HG03521 (cell line): ENCODE data around the gene TOP2B.

ENCODE experiments used
- ATAC-seq: cut with Tn5 transposase; IDR thresholded peaks from one replicate; pipeline ENCODE4 v1.9.1; 2021; ENCODE audit warnings: mild to moderate bottlenecking, moderate library complexity; ENCODE audit not compliant: unreplicated experiment

TOP2B gene, protein sequence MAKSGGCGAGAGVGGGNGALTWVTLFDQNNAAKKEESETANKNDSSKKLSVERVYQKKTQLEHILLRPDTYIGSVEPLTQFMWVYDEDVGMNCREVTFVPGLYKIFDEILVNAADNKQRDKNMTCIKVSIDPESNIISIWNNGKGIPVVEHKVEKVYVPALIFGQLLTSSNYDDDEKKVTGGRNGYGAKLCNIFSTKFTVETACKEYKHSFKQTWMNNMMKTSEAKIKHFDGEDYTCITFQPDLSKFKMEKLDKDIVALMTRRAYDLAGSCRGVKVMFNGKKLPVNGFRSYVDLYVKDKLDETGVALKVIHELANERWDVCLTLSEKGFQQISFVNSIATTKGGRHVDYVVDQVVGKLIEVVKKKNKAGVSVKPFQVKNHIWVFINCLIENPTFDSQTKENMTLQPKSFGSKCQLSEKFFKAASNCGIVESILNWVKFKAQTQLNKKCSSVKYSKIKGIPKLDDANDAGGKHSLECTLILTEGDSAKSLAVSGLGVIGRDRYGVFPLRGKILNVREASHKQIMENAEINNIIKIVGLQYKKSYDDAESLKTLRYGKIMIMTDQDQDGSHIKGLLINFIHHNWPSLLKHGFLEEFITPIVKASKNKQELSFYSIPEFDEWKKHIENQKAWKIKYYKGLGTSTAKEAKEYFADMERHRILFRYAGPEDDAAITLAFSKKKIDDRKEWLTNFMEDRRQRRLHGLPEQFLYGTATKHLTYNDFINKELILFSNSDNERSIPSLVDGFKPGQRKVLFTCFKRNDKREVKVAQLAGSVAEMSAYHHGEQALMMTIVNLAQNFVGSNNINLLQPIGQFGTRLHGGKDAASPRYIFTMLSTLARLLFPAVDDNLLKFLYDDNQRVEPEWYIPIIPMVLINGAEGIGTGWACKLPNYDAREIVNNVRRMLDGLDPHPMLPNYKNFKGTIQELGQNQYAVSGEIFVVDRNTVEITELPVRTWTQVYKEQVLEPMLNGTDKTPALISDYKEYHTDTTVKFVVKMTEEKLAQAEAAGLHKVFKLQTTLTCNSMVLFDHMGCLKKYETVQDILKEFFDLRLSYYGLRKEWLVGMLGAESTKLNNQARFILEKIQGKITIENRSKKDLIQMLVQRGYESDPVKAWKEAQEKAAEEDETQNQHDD (N-terminal part only)

DNA sequence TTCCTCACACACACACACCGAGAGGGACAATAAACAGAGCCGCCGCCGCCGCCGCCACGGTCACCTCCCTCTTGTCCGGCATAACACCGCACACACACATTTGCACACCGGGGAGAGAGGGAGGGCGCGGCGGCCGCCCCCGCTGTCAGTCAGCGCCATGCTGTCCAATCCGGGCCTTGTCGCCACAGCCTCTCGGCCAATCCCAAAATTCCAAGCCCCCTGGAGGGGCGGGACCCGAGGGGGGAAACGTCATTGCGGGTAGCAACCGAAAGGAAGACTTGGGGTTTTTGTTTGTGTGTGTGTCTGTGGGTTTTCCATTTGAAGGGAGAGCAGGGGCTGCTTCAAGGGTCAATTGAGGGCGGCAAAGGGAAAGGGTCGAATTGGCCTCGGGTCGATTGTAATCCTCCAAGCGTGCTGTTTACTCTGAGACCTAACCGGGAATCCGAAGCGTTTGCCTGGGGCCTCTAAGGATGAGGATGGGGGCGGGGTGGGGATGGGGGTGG, at the start of gene TOP2B:
TSS of gene TOP2B (minus strand) at position 96 of the 503 bp plus-strand sequence. CDS start 610 bp downstream, outside the sequence.
- ATAC-seq, result peak; percentile 90

DNA sequence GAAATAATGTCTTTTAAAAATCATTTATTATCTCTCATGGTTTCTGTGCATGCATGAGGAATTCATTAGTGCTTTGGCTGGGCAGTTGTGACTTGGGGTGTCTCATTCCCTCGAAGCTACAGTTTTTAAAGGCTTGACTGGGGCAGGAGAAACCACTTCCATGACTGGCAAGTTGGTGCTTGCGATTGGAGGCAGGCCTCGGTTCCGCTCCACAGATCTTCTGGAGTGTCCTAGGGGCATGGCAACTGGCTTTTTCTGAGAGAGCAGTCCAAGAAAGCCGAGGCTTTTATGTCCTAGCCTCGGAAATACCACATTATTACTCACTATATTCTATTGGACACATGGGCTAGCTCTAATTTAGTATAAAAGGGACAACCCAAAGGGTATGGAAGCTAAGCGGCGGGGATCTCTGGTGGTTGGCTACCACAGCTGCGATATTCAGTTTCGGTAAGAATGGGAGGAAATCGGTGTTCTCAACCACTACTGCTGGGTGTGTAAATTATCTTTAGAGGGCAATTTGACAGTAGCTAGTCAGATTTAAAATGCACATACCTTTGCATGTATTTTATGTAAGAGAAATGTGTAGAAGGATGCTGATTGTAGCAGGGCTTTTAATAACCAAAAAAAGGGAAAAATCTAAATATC, 48.8 kb upstream of the TOP2B start:
- ATAC-seq, result no peak

DNA sequence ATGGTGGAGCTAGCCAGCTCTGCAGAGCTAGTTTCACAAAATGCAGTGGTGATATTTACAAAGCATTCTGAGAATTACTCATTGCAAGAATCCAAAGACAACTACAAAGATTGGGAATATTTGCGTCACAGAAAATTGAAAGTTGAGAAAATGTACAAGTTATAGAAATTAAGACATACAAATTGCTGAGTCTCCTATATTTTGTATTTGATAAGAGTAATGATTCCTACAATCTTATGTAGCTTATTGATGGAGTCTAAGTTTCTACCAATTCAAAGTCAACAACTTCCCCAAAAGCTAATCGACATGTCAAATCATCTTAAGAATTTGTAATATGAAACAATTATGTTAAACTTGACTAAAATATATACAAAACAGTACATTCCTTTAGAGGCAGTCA, 46.4 kb upstream of the TOP2B start:
- ATAC-seq, result no peak

DNA sequence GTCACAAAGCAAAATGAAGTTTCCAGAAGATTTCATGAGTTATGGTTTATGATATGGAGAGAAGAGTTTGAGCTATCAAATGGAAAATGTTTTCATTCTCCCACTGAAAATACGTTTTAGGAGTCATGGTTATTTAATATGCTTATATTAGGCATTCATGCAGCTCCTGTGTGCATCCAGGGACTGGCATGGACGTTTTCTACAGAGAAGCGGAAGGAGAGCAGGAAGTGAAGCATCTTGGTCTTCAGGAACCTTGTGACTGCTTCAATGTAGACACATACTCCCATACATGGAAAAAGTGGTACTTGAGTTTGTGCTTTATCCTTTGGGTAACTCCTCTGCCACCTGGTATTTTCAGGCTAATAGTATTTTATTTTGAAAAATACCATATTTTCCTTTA, 43.3 kb upstream of the TOP2B start:
- ATAC-seq, result no peak

DNA sequence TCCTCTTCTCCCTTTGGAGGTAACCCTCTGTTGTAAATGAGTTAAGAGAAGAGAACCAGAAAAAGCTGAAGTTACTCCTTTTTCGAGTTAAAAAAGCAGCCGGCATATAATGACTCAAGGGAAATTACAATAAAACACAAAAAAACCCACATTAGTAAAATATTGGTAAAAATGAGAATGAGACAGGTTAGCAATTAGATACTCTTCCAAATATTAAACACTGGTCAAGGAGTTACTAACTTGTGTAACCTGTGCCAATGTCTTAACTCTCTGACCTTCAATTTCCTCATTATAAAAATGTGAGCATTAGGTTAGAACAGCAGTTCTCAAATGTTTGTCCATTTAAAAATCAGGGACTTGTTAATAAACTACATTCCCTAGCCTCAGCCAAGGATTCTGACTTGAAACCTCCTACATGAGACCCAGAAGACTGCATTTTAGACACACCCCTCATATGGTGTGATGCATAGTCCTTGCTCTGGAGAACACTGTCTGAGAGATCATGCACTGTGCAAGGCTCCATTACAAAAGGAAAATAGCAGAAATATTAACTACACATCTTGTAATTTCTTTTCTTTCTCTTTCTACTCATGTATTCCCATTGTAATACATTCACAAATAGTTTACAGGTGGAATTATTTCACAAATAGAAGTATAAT, 42.7 kb upstream of the TOP2B start:
- no peak for ATAC-seq

DNA sequence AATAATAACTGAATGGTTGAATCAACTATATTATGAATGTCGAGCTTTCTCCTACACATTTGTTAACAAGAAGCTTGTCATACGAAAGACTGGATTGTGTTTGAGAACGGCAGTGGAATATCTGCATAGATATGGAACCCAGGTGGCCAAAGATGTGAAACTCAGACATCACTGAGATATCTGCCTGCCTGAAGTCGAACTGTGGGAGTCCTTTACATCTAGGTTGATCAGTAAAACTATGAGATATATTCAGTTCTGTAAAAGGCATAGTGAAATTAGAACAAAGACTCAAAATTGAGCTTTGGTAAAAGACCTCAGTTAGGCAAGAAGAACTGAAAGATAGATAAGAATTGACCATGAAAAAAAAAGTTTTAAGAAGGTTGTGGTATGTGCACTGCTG, 41.5 kb upstream of the TOP2B start:
- no peak for ATAC-seq

DNA sequence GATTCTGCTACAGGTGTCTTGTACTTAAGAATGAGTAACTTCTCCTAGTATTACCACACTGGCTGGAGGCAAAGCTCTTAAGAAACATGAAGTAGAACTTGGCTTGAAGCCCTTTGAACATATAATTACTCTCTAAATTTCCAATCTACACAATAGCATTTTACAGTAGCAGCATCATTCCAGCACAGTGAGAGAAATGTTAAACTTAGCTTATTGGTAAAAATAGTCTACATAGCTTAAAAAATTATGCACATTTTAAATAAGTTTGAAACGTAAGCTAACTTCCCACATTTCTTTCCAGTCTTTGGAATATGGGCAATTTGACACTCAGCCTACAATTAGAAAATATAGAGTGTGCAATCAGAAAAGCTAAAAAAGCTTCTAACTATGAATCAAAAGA, 32.8 kb upstream of the TOP2B start:
- ATAC-seq, result no peak

DNA sequence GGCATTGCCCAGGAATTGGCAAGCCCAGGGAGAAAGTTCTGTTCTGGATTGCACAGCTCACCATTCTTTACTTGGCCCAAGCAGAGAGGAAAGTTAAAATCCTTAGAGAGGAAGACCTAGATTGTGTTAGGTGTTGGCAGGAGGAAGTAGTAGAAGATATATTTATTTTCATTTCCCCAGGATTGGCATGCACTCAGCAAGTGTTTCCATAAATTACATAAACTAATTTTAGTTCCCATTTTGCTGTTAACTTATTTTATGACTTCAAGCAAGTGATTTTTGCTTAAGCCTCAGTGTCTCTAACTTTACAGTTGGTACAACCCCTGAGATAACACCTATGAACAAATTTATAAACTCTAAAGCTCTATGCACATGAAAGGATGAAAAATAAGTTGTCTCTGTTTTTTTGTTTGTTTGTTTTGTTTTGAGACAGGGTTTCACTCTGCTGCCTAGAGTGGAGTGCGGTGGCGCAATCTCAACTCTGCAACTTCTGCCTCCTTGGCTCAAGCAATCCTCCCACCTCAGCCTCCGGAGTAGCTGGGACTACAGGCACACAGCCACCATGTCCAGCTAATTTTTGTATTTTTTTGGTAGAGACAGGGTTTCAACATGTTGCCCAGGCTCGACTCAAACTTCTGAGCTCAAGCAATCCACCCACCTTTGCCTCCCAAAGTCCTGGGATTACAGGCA, 31.2 kb upstream of the TOP2B start:
- no peak for ATAC-seq

DNA sequence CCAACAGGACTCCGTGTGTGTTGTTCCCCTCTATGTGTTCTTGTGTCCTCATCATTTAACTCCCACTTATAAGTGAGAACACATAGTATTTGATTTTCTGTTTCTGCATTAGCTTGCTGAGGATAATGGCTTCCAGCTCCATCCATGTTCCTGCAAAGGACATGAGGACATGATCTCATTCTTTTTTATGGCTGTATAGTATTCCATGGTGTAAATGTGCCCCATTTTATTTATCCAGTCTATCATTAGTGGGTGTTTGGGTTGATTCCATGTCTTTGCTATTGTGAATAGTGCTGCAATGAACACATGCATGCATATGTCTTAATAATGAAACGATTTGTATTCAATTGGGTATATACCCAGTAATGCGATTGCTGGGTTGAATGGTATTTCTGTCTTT, 28.5 kb upstream of the TOP2B start:
- no peak for ATAC-seq

DNA sequence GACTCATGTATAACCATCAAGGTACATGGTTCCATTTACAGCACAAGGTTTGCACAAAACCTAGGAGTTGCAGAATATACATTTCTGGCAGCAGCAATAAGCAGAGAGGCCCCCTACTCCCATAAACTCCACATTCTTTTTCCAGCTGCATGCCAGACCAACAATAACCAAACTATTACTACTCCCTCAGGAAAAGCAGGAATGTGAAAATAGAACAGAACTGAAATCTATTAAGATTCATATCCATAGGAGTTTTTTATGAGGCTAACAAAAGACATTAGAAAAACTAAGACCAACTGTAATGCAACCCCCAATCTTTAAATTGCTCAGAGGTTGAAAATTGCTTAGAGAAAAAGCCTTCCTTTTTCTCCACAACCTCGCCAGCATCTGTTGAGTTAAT, 27.6 kb upstream of the TOP2B start:
- no peak for ATAC-seq

DNA sequence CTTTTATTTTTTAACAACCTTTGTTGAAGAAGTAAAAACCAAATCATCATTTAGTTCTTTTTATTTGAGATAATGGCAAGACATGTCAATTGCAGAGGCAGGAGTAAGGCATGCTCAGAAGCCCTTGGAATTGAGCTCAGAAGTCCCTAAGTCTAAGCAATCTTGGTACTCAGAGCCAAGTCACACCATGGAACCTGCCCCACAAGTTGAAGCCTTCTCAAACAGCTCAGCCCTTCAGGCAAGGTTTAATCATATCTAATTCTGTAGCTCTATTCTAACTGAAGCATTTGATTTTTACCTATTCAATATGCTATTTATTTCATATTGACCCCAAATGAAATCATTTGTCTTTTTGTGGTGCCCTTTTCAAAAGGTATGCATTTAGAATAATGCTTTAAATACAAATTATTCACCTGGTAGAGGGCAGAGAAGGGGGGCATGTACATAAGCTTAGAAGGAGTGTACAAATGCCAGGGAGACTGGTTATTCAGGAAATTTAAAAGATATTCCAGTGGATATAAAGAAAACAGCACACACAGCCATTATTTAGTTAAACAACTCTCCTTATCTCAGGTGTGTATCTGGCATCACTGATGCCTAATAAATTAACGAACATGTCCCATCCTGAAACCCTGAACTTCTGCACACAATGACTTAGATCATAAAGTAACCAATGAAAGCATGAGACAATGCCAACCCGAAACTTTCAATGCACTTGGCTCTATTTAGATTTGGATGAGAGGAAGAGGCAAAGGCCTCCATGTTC, 26.2 kb upstream of the TOP2B start:
- no peak for ATAC-seq

DNA sequence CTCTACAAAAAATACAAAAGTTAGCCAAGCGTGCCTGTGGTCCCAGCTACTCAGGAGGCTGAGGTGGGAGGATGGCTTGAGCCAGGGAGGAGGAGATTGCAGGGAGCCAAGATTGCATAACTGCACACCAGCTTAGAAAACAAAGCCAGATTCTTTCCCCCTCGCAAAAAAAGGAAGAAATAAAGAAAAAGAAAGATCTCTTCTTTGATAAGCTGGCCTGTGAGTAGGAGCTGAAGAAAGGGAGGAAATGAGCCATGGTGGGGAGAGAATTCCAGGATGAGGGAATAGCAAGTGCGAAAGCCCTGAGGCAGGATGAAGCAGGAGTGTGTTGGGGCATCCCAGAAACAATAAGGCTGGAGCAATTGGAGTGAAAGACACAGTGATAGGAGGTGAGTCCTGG, 24.5 kb upstream of the TOP2B start:
- no peak for ATAC-seq

DNA sequence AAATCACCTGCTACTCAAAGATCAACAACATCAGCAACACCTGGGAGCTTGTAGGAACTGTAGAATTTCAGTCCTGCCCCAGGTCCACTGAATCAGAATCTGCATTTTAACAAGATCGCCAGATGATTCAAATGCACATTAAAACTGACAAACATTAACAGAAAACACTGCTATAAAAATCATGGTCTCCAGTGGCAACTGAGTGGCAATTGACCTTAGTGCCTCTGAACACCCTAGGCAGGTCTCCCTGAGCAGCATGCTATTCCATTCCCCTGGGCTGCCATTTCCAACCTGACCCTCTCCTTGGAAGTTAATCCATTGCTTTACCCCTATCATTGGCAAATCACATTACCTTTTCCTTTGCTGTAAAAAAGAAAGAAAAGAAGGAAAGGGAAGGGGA, 23.0 kb upstream of the TOP2B start:
- ATAC-seq, result no peak

DNA sequence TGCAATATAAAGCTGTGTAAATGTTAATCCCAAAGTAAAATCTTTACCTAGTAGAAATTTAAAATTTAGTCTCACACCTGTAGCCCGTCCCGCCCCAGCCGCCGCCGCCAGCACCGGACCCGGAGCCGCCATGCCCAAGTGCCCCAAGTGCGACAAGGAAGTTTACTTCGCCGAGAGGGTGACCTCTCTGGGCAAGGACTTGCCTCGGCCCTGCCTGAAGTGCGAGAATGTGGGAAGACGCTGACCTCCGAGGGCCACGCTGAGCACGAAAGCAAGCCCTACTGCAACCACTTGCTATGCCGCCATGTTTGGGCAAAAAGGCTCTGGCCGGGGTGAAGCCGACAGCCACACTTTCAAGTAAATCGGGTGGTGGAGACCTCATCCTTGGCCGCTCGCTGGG, 22.1 kb upstream of the TOP2B start:
- no peak for ATAC-seq

DNA sequence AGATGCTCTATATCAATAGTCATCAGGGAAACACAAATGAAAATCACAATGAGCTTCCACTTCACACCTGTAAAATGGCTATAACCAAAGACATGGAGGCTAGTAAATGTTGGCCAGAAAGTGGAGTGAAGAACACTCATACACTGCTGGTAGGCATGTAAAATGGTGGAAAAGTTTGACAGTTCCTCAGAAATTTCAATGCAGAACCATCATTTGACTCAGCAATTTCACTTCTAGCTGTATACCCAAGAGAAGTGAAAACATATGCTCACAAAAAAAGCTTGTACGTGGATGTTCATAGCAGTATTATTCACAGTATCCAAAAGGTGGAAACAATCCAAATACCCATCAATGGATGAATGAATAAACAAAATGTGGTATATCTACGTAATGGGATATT, 19.2 kb upstream of the TOP2B start:
- ATAC-seq, result no peak

DNA sequence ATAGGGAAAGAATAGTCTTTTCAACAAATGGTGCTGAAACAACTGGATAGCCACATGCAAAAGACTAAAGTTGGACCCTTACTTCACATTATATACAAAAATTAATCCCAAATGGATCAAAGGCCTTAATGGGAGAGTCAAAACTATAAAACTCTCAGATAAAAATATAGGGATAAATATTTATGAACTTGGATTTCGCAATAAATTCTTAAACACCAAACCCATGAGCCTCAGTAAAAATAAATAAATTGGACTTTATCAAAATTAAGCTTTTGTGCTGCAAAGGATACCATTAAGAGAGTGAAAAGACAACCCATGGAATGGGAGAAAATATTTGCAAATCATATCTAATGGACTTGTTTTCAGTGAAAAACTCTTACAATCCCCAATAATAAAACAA, 18.7 kb upstream of the TOP2B start:
- ATAC-seq, result no peak

DNA sequence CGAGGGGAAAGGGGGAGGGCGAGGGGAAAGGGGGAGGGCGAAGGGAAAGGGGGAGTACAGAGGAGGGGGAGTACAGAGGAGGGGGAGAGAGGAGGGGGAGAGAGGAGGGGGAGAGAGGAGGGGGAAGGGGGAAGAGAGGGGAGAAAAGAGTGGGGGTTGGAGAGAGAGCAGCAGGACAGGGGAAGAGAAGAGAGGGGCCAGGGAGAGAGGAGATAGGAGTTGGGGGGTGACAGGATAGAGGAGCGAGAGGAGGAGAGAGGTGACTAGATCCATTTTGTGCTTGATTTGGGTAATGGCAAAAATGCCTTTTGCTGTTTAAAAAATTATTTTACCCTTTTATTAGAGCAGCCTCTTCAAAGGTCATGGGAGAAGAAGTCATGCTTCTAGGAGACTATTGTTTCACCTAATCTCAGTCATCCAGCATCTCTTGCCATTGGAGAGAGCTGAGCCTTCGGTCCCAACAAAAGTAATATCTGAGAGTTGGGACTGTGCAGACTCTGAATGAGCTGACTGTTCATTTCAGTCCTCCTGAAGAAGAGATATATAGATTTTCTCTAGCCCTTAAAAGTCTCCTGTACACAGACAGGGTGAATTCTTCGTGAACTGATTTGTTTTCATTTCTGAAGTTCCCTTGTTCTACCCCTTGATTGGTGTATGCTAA, 15.1 kb upstream of the TOP2B start:
- ATAC-seq, result no peak

DNA sequence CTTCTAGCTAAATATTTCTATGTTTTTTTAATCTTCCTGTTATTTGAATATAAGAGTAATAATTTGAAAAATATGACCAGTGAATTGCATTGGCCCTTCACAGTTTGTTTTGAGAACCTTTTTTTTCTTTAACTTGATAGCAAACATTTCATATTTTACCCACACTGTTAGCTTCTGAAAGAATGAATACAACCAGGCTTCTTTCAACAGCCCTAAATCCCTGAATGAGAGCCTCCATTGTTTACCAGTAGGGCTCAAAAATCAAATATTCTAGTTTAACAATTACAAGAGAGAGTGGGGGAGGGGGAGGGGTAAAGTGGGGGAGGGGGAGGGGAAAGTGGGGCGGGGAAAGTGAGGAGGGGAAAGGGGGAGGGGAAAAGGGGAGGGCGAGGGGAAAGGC, 14.5 kb upstream of the TOP2B start:
- ATAC-seq, result no peak

DNA sequence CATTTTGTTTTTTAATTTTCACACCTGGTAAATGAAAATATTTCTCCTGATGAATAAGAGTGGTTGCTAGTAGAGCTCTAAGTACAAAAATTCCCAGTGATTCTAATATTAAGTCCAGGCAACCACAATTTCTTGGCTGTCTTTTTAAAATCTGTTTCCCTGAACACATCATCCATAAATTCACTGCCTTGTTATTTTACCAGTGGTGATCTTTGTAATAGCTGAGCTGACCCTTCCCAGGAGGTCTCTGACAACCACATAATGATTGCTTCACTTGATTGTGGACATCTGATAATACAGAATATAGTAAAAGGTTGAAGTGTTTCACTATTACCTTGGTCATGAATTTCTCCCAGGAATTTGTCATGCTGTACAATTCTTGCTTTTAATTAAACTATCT, 13.9 kb upstream of the TOP2B start:
- ATAC-seq, result no peak
